ENCODE results near the gene TBPL1.

GRCh38 chr6:133923938-133924593 lies 29.0 kb upstream of the TBPL1 start:
- TF ChIP-seq CTCF (IDR thresholded peaks at IDR 0.05): peak; percentile 62
- TF ChIP-seq ESRRA (CRISPR knock-in tag; IDR thresholded peaks at IDR 0.05; ENCODE audit: borderline replicate concordance): no peak
- TF ChIP-seq NR3C1 (CRISPR knock-in tag; conservative IDR thresholded peaks at IDR 0.05; ENCODE audit: low read depth): no peak
- no peak for TF ChIP-seq ATF1 (CRISPR knock-in tag; IDR thresholded peaks at IDR 0.05)
- no peak for TF ChIP-seq NR2C2 (CRISPR knock-in tag; IDR thresholded peaks at IDR 0.05)
- no peak for TF ChIP-seq ARID4B (CRISPR knock-in tag; IDR thresholded peaks at IDR 0.05; ENCODE audit: borderline replicate concordance)
- TF ChIP-seq TP53 (CRISPR knock-in tag; IDR thresholded peaks at IDR 0.05): no peak
- TF ChIP-seq, protein P1, sequence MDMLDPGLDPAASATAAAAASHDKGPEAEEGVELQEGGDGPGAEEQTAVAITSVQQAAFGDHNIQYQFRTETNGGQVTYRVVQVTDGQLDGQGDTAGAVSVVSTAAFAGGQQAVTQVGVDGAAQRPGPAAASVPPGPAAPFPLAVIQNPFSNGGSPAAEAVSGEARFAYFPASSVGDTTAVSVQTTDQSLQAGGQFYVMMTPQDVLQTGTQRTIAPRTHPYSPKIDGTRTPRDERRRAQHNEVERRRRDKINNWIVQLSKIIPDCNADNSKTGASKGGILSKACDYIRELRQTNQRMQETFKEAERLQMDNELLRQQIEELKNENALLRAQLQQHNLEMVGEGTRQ (CRISPR knock-in tag; IDR thresholded peaks at IDR 0.05): no peak
- TF ChIP-seq, protein P2, sequence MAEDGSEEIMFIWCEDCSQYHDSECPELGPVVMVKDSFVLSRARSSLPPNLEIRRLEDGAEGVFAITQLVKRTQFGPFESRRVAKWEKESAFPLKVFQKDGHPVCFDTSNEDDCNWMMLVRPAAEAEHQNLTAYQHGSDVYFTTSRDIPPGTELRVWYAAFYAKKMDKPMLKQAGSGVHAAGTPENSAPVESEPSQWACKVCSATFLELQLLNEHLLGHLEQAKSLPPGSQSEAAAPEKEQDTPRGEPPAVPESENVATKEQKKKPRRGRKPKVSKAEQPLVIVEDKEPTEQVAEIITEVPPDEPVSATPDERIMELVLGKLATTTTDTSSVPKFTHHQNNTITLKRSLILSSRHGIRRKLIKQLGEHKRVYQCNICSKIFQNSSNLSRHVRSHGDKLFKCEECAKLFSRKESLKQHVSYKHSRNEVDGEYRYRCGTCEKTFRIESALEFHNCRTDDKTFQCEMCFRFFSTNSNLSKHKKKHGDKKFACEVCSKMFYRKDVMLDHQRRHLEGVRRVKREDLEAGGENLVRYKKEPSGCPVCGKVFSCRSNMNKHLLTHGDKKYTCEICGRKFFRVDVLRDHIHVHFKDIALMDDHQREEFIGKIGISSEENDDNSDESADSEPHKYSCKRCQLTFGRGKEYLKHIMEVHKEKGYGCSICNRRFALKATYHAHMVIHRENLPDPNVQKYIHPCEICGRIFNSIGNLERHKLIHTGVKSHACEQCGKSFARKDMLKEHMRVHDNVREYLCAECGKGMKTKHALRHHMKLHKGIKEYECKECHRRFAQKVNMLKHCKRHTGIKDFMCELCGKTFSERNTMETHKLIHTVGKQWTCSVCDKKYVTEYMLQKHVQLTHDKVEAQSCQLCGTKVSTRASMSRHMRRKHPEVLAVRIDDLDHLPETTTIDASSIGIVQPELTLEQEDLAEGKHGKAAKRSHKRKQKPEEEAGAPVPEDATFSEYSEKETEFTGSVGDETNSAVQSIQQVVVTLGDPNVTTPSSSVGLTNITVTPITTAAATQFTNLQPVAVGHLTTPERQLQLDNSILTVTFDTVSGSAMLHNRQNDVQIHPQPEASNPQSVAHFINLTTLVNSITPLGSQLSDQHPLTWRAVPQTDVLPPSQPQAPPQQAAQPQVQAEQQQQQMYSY (CRISPR knock-in tag; IDR thresholded peaks at IDR 0.05): no peak
- TF ChIP-seq, protein P3, sequence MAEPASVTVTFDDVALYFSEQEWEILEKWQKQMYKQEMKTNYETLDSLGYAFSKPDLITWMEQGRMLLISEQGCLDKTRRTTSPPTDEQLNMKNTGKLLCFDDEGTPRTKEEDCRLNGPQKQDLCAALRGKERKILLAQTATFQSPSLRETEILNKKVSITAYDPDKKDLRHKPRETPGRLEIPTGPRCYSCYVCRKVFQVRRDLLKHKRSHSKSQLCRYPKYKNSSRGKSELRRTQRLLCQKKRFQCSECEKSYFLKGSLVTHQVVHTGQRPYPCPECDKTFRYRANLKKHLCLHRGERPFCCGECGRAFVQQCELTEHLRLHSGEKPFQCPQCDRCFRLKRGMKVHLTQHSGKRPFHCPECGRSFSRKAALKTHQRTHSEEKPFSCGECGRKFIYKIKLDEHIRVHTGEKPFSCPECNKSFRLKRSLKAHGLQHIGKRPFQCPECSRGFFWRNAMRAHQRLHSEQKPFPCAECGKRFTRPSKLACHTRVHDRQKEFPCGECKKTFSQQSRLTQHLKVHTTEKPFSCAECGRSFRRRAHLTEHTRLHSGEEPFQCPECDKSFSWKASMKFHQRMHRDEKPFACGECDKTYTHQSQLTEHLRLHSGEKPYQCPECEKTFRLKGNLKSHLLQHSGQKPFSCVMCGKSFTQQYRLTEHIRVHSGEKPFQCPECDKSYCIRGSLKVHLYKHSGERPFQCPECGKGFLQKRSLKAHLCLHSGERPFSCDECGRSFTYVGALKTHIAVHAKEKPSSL (CRISPR knock-in tag; conservative IDR thresholded peaks at IDR 0.05): no peak
- no peak for TF ChIP-seq ERG (CRISPR knock-in tag; IDR thresholded peaks at IDR 0.05)
